A549 (cell line): ENCODE data around the gene DIS3L2.

Experiments used
- EHMT2 ChIP-seq: fragments of 200-600 bp; sonication (generic); IDR thresholded peaks from 2 replicates; pipeline ENCODE4 v1.6.1; 2016; ENCODE audit warnings: antibody characterized with exemption, low read depth, mild to moderate bottlenecking, moderate library complexity
- EP300 ChIP-seq, 2 experiments: fragments of >200 bp; sonication (Bioruptor Twin); formaldehyde crosslinking; IDR thresholded peaks; 2 replicates in 1 of 2; 3 replicates in 1 of 2; pipeline ENCODE4 v1.6.1; 2016 to 2017
- FOXS1 ChIP-seq: fragments of 250-450 bp; sonication (Bioruptor Pico); IDR thresholded peaks from 2 replicates; pipeline ENCODE4 v1.5.0; 2020; ENCODE audit warnings: mild to moderate bottlenecking, moderate library complexity
- JUNB ChIP-seq: fragments of >200 bp; sonication (Bioruptor Twin); formaldehyde crosslinking; IDR thresholded peaks from 2 replicates; pipeline ENCODE4 v1.6.1; 2016
- MAFK ChIP-seq: fragments of 450-650 bp; IDR thresholded peaks from 2 replicates; pipeline ENCODE4 v1.6.1; 2014; ENCODE audit not compliant: partially characterized antibody
- MAX ChIP-seq: IDR thresholded peaks from 2 replicates; pipeline ENCODE4 v1.6.1; 2012
- POLR2A ChIP-seq: IDR thresholded peaks from 2 replicates; pipeline ENCODE4 v1.6.1; 2012; ENCODE audit warnings: mild to moderate bottlenecking, low read length
- RAD21 ChIP-seq, 2 experiments: fragments of >200 bp in 1 of 2; sonication (Bioruptor Twin) in 1 of 2; formaldehyde crosslinking in 1 of 2; IDR thresholded peaks in 1 of 2; conservative IDR thresholded peaks in 1 of 2; 2 replicates in 1 of 2; 3 replicates in 1 of 2; pipeline ENCODE4 v1.6.1; 2012 to 2018; ENCODE audit warnings: inconsistent platforms in 1 of 2
- RNF2 ChIP-seq: fragments of 200-600 bp; sonication (generic); IDR thresholded peaks from 2 replicates; pipeline ENCODE4 v1.6.1; 2016; ENCODE audit warnings: low read depth, mild to moderate bottlenecking, antibody characterized with exemption, moderate library complexity, borderline replicate concordance
- TP53 ChIP-seq: fragments of 250-450 bp; sonication (Bioruptor Pico); IDR thresholded peaks from 2 replicates; pipeline ENCODE4 v1.5.0; 2021; ENCODE audit warnings: mild to moderate bottlenecking, moderate library complexity
- TF ChIP-seq, protein P1 (sequence below): fragments of >200 bp; sonication (Bioruptor Twin); formaldehyde crosslinking; IDR thresholded peaks from 3 replicates; pipeline ENCODE4 v1.5.1; 2016

DNA sequence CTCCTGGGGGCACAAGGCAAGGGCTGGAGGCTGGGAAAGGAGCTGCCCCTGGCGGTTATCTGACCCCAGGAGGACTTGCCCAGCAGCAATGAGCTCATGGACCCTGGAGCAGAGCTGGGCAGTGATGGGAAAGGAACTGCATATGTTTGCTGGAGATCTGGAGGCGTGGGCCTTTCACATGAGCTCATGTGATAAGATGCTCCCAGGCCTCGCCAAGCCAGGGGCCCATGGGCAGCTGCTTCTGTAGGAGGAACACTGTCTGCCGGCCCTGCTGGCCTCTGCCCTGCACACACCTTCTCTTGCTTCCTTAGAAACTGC, 26.3 kb upstream of the DIS3L2 start:
- TF ChIP-seq, protein P1, sequence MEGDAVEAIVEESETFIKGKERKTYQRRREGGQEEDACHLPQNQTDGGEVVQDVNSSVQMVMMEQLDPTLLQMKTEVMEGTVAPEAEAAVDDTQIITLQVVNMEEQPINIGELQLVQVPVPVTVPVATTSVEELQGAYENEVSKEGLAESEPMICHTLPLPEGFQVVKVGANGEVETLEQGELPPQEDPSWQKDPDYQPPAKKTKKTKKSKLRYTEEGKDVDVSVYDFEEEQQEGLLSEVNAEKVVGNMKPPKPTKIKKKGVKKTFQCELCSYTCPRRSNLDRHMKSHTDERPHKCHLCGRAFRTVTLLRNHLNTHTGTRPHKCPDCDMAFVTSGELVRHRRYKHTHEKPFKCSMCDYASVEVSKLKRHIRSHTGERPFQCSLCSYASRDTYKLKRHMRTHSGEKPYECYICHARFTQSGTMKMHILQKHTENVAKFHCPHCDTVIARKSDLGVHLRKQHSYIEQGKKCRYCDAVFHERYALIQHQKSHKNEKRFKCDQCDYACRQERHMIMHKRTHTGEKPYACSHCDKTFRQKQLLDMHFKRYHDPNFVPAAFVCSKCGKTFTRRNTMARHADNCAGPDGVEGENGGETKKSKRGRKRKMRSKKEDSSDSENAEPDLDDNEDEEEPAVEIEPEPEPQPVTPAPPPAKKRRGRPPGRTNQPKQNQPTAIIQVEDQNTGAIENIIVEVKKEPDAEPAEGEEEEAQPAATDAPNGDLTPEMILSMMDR: no peak
- TF ChIP-seq MAFK (no peak), MAX (no peak), FOXS1 (CRISPR knock-in tag) (no peak), JUNB (no peak), RAD21 (conservative IDR thresholded peaks at IDR 0.05 in 1 of 2, IDR thresholded peaks at IDR 0.05 in 1 of 2) (no peak), RNF2 (no peak), POLR2A (no peak), TP53 (no peak), EP300 (IDR thresholded peaks at IDR 0.05) (no peak), EHMT2 (no peak)
